Measurements from ENCODE around the gene CHRM4. TPM values are rescaled to one million over a fixed set of nuclear protein-coding genes. Genes with fewer than 3 reads are reported as not detected.

The CHRM4 gene
- total RNA-seq, 1 donor = not detected

DNA sequence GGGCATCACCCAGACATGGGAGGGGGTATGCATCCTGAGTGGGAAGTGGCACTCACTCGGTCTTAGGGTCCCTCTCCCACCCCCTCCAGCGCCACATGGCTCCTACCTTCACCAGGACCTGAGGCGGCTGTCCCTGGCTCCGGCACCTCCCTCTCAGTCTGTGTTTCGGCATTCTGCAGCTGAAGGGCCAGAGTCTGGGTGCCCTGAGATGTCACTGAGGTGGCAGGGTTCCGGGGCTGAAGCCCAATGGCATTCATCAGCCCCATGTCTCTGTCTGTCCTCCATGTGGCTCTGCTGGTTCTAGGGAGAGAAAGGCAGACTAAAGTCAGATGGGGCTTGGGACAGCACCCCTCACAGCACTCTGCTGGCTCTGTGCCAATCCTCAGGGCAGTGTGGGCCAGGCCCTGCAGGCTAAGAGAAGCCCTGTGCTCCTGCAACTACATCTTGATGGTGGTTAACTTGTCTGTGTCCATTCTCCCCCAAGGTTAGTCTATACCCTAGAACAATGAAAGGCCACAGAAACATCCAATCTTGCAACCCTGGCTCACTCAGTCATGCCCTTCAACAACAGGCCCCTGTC lies 16.9 kb upstream of the CHRM4 start:
- TF ChIP-seq, protein P1, sequence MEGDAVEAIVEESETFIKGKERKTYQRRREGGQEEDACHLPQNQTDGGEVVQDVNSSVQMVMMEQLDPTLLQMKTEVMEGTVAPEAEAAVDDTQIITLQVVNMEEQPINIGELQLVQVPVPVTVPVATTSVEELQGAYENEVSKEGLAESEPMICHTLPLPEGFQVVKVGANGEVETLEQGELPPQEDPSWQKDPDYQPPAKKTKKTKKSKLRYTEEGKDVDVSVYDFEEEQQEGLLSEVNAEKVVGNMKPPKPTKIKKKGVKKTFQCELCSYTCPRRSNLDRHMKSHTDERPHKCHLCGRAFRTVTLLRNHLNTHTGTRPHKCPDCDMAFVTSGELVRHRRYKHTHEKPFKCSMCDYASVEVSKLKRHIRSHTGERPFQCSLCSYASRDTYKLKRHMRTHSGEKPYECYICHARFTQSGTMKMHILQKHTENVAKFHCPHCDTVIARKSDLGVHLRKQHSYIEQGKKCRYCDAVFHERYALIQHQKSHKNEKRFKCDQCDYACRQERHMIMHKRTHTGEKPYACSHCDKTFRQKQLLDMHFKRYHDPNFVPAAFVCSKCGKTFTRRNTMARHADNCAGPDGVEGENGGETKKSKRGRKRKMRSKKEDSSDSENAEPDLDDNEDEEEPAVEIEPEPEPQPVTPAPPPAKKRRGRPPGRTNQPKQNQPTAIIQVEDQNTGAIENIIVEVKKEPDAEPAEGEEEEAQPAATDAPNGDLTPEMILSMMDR (IDR thresholded peaks at IDR 0.05; ENCODE audit: insufficient read depth, low read depth, low read length) = no peak
- DNase-seq (ENCODE audit: low read depth) = no peak
- no peak overlapping the region for H3K4me3 ChIP-seq (ENCODE audit: low read depth, low read length)

DNA sequence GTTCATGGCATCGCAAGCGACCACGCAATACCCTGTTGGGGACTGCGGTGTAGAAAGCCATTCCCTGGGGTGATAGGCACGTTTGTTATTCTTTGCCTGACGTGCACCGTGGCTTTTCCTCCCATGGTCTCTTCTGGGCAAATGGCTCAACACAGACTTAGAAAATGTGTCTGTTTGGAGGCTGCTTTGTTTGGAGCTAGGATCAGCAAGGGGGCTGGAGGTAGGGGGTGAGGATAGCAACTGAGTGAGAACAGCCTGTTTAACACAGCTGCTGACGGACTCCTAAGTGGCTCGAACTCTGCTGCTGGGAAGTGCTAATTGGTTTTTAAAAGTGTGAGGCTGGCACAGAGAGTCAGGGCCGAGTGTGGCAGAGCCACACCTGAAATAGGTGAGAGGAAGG lies 16.1 kb upstream of the CHRM4 start:
- TF ChIP-seq, protein P1 (IDR thresholded peaks at IDR 0.05; ENCODE audit: insufficient read depth, low read depth, low read length) = no peak
- no peak for DNase-seq (ENCODE audit: low read depth)
- no peak overlapping the region for H3K4me3 ChIP-seq (ENCODE audit: low read depth, low read length)

DNA sequence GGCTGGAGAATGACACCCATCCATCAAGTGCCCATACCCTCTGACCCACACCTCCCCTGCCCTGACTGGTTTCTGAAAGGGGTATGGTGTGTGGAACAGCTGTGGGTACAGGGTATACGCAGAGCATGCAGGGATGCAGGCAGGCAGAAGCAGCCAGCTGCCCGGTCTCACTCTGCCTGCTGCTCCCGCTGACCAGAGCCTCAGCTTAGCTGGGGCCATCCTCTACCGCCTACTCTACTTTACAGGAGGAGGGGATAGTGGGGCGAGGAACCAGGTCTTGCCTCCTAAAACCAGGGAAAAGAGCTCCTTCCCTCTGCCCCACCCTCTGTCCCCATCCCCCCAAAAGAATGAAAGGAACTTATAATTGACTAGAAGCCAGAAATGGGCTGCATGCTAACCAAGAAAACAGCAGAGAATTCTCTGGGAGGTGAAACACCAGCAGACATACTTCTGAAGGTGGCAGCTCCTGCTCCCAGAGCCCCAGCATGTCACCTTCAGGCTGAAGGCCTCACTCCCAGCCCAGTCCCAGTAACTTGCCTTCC lies 13.0 kb upstream of the CHRM4 start:
- H3K4me3 ChIP-seq (ENCODE audit: low read depth, low read length) = no peak overlapping the region
- TF ChIP-seq, protein P1 (IDR thresholded peaks at IDR 0.05; ENCODE audit: insufficient read depth, low read depth, low read length) = no peak
- no peak for DNase-seq (ENCODE audit: low read depth)

DNA sequence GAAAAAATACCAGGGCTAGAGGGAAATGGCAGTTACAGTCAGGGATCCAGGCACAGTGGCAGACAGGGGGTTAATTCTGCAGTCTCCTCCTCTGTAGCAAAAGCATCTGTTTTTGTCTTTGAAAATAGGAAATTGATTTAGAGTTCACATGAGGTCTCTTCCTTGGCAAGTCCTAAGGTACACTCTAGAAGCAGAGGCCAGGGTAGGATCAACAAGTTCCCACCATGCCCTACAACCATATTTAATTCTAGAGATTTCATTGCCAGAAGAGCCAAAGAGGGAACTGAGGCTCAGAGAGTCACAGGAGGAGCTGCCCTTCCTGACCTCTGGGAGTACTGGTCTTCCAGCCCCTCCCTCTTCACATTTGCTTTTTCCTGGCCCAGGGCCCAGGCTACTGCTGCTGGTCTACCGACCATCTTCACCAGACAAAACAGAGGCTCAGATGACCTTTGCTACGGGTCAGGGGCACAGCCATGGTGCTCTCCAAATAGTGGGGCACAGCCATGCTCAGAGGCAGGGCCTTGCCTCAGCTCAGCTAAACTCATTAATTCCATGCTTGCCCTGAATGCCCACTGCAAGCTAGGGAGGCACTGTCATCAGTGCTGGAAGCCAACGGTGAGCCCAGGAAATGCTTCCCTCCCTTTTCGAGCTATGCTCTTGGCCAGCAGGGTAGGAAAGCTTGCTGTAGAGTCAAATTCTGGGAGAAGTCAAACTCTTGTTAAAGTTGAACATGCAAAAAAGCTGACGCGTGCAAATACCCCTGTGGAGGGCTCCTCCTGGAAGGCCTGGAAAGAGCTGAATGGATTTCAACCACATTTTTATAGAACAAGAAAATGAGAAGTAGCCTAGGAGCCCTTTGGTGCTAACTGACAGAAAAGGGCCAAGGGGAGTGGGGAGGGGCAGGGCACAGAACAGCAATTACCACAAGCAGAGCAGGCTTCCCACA lies 11.7 kb upstream of the CHRM4 start:
- H3K4me3 ChIP-seq (ENCODE audit: low read depth, low read length) = no peak overlapping the region
- TF ChIP-seq, protein P1 (IDR thresholded peaks at IDR 0.05; ENCODE audit: insufficient read depth, low read depth, low read length) = no peak
- no peak for DNase-seq (ENCODE audit: low read depth)

DNA sequence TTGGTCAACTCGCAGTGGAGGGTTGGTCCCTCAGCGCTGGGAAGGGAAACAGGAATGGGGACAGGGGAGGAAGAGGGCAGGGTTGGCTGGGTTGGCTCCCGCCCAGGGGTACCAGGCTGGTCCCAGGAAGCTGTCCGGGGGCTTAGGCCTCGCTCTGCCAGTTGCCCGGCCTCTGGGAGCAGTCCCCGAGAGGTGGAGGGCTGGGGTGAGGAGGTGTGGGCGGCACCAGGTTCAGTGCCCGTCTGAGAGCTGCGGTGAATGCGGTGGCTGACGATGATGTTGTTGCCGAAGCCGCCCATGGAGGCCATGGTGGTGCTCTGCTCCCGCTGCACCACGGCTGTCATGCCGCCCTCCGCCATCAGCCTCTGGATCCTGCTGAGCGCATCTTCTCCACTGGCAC lies 6.0 kb upstream of the CHRM4 start:
- H3K4me3 ChIP-seq (ENCODE audit: low read depth, low read length) = no peak overlapping the region
- no peak for DNase-seq (ENCODE audit: low read depth)
- TF ChIP-seq, protein P1 (IDR thresholded peaks at IDR 0.05; ENCODE audit: insufficient read depth, low read depth, low read length) = no peak

DNA sequence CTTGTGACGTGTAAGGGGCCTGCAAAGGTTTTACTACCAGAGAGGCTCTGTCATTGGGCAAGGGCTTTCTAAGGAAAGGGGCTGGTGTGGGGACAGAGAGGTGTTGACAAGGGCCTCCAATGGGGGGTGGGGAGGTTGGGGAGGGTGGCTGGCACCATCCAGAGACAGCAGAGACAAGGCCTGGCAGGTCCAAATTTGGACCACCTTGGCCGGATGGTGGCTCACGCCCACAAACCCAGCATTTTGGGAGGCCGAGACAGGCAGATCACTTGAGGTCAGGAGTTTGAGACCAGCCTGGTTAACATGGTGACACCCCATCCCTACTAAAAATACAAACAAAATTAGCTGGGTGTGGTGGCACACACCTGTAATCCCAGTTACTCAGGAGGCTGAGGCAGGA lies 2.2 kb upstream of the CHRM4 start:
- DNase-seq (ENCODE audit: low read depth) = no peak
- no peak overlapping the region for H3K4me3 ChIP-seq (ENCODE audit: low read depth, low read length)
- TF ChIP-seq, protein P1 (IDR thresholded peaks at IDR 0.05; ENCODE audit: insufficient read depth, low read depth, low read length) = no peak
